Activated naive CD8-positive, alpha-beta T cell treated with anti-CD3 and anti-CD28 coated beads for 36 hours (primary cell): ENCODE measurements around the gene LAMA3. TPM values are rescaled to one million over a fixed set of nuclear protein-coding genes. Genes with fewer than 3 reads are reported as not detected.

Source experiments
- DNase-seq: peaks from one replicate; pipeline ENCODE4 v3.0.0; 2021
- H3K27ac Mint-ChIP-seq: one replicate; pipeline ENCODE4 v1.8.0; 2022; ENCODE audit warnings: mild to moderate bottlenecking, moderate library complexity, mixed read lengths
- H3K27me3 Mint-ChIP-seq: one replicate; pipeline ENCODE4 v1.8.0; 2022; ENCODE audit warnings: mild to moderate bottlenecking, mixed read lengths
- H3K36me3 Mint-ChIP-seq: one replicate; pipeline ENCODE4 v1.8.0; 2021; ENCODE audit warnings: mild to moderate bottlenecking, mixed read lengths
- H3K4me1 Mint-ChIP-seq: one replicate; pipeline ENCODE4 v1.8.0; 2021; ENCODE audit warnings: mixed read lengths
- H3K4me3 Mint-ChIP-seq: one replicate; pipeline ENCODE4 v1.8.0; 2022; ENCODE audit warnings: mild to moderate bottlenecking, moderate library complexity, mixed read lengths
- H3K9me3 Mint-ChIP-seq: one replicate; pipeline ENCODE4 v1.8.0; 2022; ENCODE audit warnings: mixed read lengths
- total RNA-seq, 2 experiments: library from RNA; stranded (reverse); gene quantifications; one replicate each; pipeline ENCODE4 v1.2.3, GENCODE V29; 2021

LAMA3 gene
- total RNA-seq, 2 experiments from 2014 or later, result 0.31 to 0.42 TPM

DNA sequence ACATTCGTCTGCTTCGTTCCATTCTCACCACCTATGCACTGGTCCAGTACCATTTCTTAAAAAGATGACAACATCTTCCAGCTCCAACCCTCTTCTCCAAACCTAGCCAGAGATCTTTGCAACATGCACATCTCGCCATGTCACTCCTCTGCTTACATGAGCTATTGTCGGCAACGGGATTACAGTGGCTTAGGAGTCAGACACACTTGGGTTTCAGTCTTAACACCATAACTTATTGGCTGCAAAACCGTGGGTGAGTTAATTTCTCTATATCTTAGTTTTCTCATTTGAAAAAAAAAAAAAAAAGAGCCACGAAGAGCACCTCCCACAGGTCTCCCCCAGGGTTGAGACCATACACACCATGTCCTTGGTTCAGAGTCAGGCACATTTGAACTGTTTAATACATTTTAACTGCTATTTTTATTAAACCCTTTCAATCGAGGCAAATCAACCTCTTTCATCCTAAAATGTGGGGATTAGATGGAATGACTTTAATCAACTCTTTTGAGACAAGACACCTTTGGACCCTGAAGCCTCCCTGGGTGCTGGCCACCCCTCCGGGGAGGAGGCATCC, 27.4 kb upstream of the LAMA3 start:
- Mint-ChIP-seq H3K27me3 (peaks cover 40% of the 10 kb centered on the region), H3K4me1 (peaks cover 14% of the 10 kb centered on the region), H3K36me3 (no peaks in the 10 kb centered on the region), H3K9me3 (no peaks in the 10 kb centered on the region), H3K4me3 (peak overlapping the region; percentile 52), H3K27ac (no peak overlapping the region)
- no peak for DNase-seq

DNA sequence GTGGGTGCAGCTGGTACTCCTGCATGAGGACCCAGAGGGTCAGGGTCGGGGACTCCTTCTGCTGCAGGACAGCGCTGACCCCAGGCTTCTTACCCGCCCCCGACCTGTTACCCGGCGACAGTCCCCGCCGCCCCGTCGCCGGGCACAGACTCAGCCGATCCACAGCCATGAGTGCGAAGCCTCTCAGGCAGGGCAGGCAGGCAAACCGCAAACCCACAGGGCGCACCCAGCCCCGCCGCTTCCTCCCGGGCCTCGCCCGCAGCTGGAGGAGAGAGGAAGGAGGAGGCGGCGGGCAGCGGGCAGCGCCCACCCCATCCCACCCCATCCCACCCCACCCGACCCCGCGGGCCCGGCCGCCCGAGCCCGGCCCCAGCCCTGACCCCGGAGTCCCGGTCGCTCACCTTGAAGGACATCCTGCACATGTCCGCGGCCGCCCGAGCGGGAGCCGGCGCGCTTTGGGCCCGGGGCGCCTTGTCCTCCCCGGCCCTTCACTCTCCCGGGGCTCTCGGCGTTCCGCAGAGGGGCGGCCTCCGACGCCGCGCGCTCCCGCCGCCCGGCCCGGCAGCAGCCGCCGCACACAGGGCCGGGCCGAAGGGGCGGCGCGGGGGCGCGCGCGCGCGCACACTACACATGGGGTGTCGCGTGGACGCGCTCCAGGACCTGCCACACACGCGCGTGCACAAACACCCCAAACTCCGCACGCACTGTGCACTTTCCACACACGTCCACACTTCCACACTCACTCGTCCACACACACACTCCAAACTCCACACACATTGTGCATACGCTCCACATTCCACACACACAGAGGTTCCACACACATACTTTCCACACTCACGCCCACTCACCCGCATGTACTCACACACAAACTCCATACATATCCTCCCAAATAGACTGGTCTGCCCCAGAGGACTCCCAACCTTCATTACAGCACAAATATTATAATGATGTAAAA, 26.7 kb upstream of the LAMA3 start, which contains the start of gene ANKRD29:
Gene ANKRD29 (minus strand): TSS at position 603 of the 955 bp plus-strand sequence. CDS start 181 bp downstream, at position 422.
- DNase-seq, result peak; percentile 59
- H3K36me3 Mint-ChIP-seq, result no peaks in the 10 kb centered on the region
- peaks cover 14% of the 10 kb centered on the region for H3K4me1 Mint-ChIP-seq
- H3K9me3 Mint-ChIP-seq, result no peaks in the 10 kb centered on the region
- H3K4me3 Mint-ChIP-seq, result peak within 1 kb of the TSS; percentile 78
- H3K27ac Mint-ChIP-seq, result peak within 1 kb of the TSS; percentile 10
- H3K27me3 Mint-ChIP-seq, result peaks cover 40% of the 10 kb centered on the region

DNA sequence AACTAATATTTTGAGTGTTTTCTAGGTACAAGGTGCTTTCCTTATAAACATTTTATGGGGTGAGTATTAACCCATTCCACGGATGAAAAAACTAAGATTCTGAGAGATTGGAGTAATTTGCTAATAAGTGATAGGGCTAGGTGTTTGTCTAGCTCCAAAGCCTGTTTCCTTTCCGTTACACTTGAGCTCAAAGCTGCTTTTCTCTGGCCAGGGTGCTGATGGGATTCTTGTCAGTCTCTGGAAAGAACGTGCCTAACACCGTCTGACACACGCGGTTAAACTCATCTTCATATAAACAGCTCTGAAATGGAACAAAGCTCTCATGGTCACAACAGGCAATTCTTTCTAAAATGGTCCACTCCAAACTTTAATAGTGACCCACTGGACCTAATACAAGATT, 24.6 kb upstream of the LAMA3 start:
- H3K27ac Mint-ChIP-seq, result no peak overlapping the region
- no peak for DNase-seq
- H3K9me3 Mint-ChIP-seq, result no peaks in the 10 kb centered on the region
- peaks cover 14% of the 10 kb centered on the region for H3K4me1 Mint-ChIP-seq
- no peak overlapping the region for H3K4me3 Mint-ChIP-seq
- H3K27me3 Mint-ChIP-seq, result peaks cover 34% of the 10 kb centered on the region
- no peaks in the 10 kb centered on the region for H3K36me3 Mint-ChIP-seq

DNA sequence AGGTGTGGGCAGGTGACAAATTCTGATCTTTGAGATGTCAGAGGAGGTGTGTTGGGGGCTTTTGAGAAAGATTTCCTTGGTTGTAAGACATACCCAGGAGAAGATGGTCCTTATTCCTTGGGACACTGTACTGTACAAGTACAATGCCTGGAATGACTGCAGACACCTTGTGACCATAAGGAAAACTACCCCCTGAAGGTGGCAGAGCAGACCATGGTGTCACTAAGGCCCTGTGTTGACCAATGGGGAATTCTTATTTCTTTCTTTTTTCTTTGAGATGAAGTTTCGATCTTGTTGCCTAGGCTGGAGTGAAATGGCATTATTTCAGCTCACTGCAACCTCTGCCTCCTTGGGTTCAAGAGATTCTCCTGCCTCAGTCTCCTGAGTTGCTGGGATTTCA, 22.1 kb upstream of the LAMA3 start:
- Mint-ChIP-seq H3K4me3 (no peak overlapping the region), H3K36me3 (no peaks in the 10 kb centered on the region), H3K27ac (no peak overlapping the region), H3K4me1 (peaks cover 8% of the 10 kb centered on the region), H3K9me3 (no peaks in the 10 kb centered on the region), H3K27me3 (peaks cover 15% of the 10 kb centered on the region)
- DNase-seq, result no peak

DNA sequence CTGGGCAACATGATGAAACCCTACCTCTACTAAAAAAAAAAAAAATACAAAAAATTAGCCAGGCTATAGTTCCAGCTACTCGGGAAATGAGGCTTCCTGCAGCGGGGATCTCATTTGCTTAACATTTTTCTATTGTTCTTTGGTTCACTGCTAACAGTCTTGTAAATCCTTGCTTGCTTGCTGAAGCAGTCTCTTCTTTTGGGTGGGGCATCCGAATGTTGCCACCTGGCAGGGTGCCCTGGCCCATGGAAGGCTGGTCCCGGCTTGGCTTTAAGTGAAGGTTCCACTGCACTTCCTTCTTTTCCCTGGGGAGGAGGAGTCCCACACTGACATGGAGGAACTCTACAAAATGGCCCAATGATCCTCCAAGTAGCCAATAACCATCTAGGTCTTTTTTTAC, 20.5 kb upstream of the LAMA3 start:
- DNase-seq, result no peak
- Mint-ChIP-seq H3K4me3 (no peak overlapping the region), H3K27me3 (peaks cover 8% of the 10 kb centered on the region), H3K9me3 (no peaks in the 10 kb centered on the region), H3K36me3 (no peaks in the 10 kb centered on the region), H3K4me1 (peaks cover 4% of the 10 kb centered on the region), H3K27ac (no peak overlapping the region)

DNA sequence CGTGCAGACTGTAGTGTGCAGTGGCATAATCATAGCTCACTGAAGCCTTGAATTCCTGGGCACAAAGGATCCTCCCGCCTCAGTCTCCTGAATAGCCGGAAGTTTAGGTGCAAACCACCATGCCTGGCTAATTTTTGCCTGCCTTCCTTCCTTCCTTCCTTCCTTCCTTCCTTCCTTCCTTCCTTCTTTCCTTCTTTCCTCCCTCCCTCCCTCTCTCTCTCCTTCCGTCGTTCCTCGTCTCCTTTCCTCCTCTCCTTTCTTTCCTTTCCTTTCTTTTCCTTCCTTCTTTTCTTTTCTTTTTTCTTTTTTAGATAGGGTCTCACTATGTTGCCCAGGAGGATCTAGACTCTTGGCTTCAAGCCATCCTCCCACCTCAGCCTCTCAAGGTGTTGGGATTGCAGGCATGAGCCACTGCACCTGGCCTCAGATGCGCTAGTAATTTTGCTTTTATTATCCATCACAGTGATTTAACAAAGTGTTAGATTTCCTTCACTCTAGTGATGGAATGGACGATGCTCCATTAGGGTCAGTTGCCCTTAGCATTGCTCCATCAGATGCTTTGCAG, 20.0 kb upstream of the LAMA3 start:
- no peak overlapping the region for H3K4me3 Mint-ChIP-seq
- DNase-seq, result no peak
- no peaks in the 10 kb centered on the region for H3K36me3 Mint-ChIP-seq
- H3K9me3 Mint-ChIP-seq, result no peaks in the 10 kb centered on the region
- peaks cover 8% of the 10 kb centered on the region for H3K27me3 Mint-ChIP-seq
- no peak overlapping the region for H3K27ac Mint-ChIP-seq
- peaks cover 7% of the 10 kb centered on the region for H3K4me1 Mint-ChIP-seq

DNA sequence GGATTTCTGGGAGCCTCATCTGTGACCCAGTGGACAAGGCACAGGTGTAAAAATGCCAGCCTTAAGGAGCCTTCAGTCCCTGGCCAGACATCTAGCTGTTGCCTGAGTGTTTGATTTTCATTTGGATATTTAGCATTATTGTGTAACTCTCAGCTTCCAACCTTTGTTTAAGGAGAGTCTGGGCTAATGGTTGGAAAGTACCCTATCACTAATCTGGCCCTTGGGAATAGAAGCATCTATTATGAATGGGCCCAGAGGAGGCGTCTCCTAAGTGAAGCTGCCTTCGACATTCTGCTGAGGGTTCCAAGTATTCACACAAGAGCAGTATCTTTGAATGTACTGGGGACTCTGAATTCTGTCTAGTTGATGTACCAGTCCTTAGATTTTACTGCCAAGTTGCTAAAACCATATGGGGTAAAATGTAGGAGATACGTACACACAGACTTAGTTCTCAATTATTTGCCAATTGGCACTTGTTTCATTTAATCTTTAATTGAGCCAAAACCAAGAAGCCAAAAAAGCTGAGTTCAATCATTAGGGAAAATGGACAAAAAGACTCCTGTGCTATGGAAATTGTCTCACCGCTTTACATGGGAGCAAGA, 19.3 kb upstream of the LAMA3 start:
- Mint-ChIP-seq H3K36me3 (no peaks in the 10 kb centered on the region), H3K27ac (no peak overlapping the region), H3K4me3 (no peak overlapping the region), H3K27me3 (peaks cover 8% of the 10 kb centered on the region), H3K9me3 (no peaks in the 10 kb centered on the region), H3K4me1 (peaks cover 7% of the 10 kb centered on the region)
- DNase-seq, result no peak

DNA sequence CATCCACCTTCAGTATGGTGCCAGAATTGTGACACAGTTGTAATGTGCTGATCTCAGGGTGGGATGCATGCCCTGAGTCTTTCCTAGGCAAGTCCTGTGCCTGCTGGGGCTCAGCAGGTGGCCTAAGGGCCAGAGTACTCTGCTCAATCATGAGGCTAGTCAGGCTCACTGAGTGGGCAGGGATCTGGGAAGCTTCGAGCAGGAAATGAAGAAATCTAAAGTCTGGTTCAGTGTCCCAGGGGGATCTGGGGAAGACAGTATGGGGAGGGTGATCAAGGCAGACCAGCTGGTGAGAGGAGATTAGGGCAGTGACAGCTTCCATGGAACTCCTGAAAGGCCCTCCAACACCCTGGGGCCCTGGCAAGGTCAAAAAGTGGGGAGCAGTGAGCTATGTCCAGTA, 17.7 kb upstream of the LAMA3 start:
- peaks cover 8% of the 10 kb centered on the region for H3K27me3 Mint-ChIP-seq
- H3K4me1 Mint-ChIP-seq, result peaks cover 7% of the 10 kb centered on the region
- no peaks in the 10 kb centered on the region for H3K36me3 Mint-ChIP-seq
- H3K27ac Mint-ChIP-seq, result no peak overlapping the region
- H3K9me3 Mint-ChIP-seq, result no peaks in the 10 kb centered on the region
- H3K4me3 Mint-ChIP-seq, result no peak overlapping the region
- DNase-seq, result no peak

DNA sequence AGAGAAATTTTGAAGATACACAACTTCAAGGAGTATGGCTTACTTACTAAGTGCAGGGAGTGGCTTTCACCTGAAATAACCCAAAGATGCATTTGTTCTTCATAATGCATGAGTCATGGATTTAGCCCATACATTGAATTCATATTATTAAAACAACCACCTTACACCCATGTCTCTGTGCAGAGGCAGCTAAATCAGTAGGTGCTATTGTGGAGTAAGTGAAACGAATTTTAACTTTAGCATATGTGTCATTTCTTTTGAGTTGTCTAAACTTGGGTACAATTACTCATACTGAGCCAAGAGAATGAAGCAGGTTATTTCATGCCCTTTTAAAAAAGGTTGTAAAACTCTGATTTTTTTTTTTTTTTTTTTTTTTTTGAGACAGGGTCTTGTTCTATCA, 15.5 kb upstream of the LAMA3 start:
- H3K27ac Mint-ChIP-seq, result no peak overlapping the region
- peaks cover 8% of the 10 kb centered on the region for H3K27me3 Mint-ChIP-seq
- peaks cover 7% of the 10 kb centered on the region for H3K4me1 Mint-ChIP-seq
- no peaks in the 10 kb centered on the region for H3K36me3 Mint-ChIP-seq
- no peaks in the 10 kb centered on the region for H3K9me3 Mint-ChIP-seq
- no peak for DNase-seq
- H3K4me3 Mint-ChIP-seq, result no peak overlapping the region

DNA sequence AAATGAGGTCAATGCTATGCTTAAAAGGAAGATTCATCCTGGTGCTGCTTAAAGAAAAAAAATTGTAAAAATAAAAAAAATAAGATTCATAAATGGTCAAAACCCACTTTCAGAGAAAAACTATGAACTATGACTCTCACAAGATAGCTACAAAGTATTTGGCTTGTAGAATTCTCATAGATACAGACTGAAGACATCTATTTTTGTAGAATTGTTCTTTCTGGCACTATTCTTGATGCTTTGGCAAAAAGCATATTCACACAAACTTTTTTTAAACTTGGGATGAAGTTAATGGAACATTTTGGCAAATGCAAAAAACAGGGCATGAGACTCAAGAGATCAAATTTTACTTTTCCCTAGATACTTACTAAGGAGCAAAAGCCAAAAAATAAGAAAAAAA, 14.0 kb upstream of the LAMA3 start:
- no peak overlapping the region for H3K27ac Mint-ChIP-seq
- H3K27me3 Mint-ChIP-seq, result peaks cover 13% of the 10 kb centered on the region
- H3K4me3 Mint-ChIP-seq, result no peak overlapping the region
- H3K9me3 Mint-ChIP-seq, result no peaks in the 10 kb centered on the region
- peaks cover 7% of the 10 kb centered on the region for H3K4me1 Mint-ChIP-seq
- no peaks in the 10 kb centered on the region for H3K36me3 Mint-ChIP-seq
- no peak for DNase-seq

DNA sequence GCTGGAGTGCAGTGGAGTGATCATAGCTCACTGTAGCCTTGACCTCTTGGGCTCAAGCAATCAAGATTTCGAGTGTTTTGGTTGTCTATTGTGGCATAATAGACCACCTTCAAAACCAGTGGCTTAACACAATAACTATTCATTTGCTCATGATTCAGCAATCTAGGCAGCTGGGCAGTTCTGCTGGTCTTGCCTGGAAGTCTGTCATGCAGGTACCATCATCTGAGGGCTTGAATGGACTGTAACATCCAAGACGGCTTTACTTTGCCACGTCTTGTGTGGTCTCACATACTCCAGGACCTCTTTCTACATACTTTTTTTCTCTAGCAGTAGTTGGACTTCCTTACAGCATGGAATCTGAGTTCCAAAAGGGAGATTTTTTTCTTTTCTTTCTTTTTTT, 13.4 kb upstream of the LAMA3 start:
- H3K27ac Mint-ChIP-seq, result no peak overlapping the region
- H3K27me3 Mint-ChIP-seq, result peaks cover 15% of the 10 kb centered on the region
- DNase-seq, result no peak
- H3K4me3 Mint-ChIP-seq, result no peak overlapping the region
- H3K36me3 Mint-ChIP-seq, result no peaks in the 10 kb centered on the region
- H3K4me1 Mint-ChIP-seq, result peaks cover 7% of the 10 kb centered on the region
- no peaks in the 10 kb centered on the region for H3K9me3 Mint-ChIP-seq

DNA sequence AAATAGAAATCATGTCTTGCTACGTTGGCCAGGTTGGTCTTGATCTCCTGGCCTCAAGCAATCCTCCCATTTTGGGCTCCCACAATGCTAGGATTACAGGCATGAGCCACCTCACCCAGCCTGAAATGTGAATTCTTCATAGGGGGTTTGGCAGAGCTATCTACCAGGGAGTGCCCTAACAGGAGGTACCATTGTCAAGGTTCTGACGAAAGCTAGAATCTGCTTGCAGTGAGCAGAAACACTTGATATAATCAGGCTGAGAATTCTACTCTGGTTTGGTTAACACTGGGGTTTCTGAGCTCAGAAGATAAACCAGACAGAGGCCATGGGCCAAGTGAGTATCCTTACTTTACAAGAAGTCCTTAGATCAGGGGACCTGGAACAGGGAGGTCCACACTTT, 7.2 kb upstream of the LAMA3 start:
- Mint-ChIP-seq H3K9me3 (no peaks in the 10 kb centered on the region), H3K4me3 (no peak overlapping the region), H3K27ac (no peak overlapping the region), H3K36me3 (no peaks in the 10 kb centered on the region), H3K27me3 (peaks cover 33% of the 10 kb centered on the region), H3K4me1 (no peaks in the 10 kb centered on the region)
- no peak for DNase-seq

DNA sequence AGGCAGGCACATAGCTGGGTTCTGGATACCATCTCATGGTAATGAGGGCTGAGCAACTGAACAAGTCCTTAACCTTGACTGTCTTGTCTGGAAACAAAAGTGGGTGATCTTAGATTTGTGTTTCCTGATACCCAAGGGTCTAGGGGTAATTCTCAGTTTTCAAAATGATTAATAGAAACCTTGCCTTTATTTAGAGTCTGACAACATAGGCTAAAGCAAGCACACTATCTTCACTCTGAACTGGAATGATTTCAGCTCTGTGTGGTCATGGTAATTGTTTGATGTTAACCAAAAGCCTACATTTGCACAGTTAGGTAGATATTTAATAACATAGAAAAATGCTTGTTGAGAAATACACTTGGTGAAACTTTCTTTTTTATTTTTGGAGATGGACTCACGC, 6.8 kb upstream of the LAMA3 start:
- H3K36me3 Mint-ChIP-seq, result no peaks in the 10 kb centered on the region
- no peaks in the 10 kb centered on the region for H3K9me3 Mint-ChIP-seq
- no peak overlapping the region for H3K4me3 Mint-ChIP-seq
- DNase-seq, result no peak
- no peak overlapping the region for H3K27ac Mint-ChIP-seq
- H3K27me3 Mint-ChIP-seq, result peaks cover 37% of the 10 kb centered on the region
- no peaks in the 10 kb centered on the region for H3K4me1 Mint-ChIP-seq

DNA sequence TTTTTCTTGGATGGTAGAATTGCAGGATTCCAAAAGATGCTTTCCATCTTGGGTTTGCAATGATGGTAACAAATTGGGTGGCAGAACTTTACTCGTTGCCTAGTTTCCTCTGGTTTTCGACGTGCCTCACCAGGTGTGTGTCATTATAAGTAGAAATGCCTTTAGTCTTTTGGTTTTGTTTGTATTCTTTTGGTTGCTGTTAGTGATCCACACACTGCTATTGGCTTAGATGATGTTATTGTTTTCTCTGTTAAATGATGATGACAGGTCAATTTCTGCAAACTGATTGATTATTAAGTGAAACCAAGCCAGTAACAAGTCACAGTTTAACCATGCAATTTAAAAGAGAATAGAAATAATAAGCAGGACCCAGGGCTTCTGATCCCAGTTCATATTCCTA, 6.1 kb upstream of the LAMA3 start:
- Mint-ChIP-seq H3K4me3 (no peak overlapping the region), H3K36me3 (no peaks in the 10 kb centered on the region), H3K27ac (no peak overlapping the region), H3K4me1 (no peaks in the 10 kb centered on the region), H3K9me3 (no peaks in the 10 kb centered on the region), H3K27me3 (peaks cover 44% of the 10 kb centered on the region)
- DNase-seq, result no peak

DNA sequence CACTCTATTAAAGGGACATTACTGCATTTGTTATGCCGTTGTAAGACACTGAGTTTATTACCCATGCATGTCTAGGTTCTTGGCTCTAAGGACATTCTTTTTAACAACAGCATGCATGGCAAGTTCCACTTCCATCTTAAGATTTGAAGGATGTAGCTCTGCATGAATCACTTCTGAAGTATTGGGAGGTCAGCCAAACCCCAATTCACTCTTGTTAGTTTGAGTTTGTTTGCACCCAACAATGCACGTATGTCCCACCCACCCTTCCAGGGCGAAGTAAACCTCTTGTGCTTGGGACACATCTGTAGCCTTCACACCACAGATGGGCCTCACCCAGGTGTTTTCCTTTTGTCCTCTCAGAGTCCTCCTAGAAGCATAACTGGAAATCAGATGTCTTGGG, 5.6 kb upstream of the LAMA3 start:
- H3K27ac Mint-ChIP-seq, result no peak overlapping the region
- H3K4me3 Mint-ChIP-seq, result no peak overlapping the region
- peaks cover under 1% of the 10 kb centered on the region for H3K4me1 Mint-ChIP-seq
- H3K27me3 Mint-ChIP-seq, result peaks cover 49% of the 10 kb centered on the region
- no peak for DNase-seq
- H3K9me3 Mint-ChIP-seq, result no peaks in the 10 kb centered on the region
- H3K36me3 Mint-ChIP-seq, result no peaks in the 10 kb centered on the region
